GM19395 (cell line): Measurements from ENCODE around the gene SMOC2.

Source experiments
- ATAC-seq: cut with Tn5 transposase; IDR thresholded peaks from one replicate; pipeline ENCODE4 v1.9.1; 2021; ENCODE audit warnings: mild to moderate bottlenecking, moderate library complexity; ENCODE audit not compliant: unreplicated experiment

Gene SMOC2

GRCh38 chr6:168641446-168641845 is 200.5 kb downstream of the SMOC2 start:
- ATAC-seq: no peak

- no peak for ATAC-seq
Measured at GRCh38 chr6:168643401-168643800, 202.4 kb downstream of the SMOC2 start.

GRCh38 chr6:168645326-168645725 is 204.3 kb downstream of the SMOC2 start:
- ATAC-seq: no peak

GRCh38 chr6:168647271-168647670 is 206.3 kb downstream of the SMOC2 start:
- no peak for ATAC-seq

GRCh38 chr6:168648240-168649125 is 207.5 kb downstream of the SMOC2 start:
- no peak for ATAC-seq

- no peak for ATAC-seq
Measured at GRCh38 chr6:168649209-168649608, 208.2 kb downstream of the SMOC2 start.

- ATAC-seq: no peak
Measured at GRCh38 chr6:168650671-168651111, 209.7 kb downstream of the SMOC2 start.

GRCh38 chr6:168655462-168656152 is 214.6 kb downstream of the SMOC2 start:
- no peak for ATAC-seq

- no peak for ATAC-seq
Measured at GRCh38 chr6:168658059-168658458, 217.1 kb downstream of the SMOC2 start.

GRCh38 chr6:168660400-168660945 is 219.5 kb downstream of the SMOC2 start:
- ATAC-seq: no peak

- ATAC-seq: no peak
Measured at GRCh38 chr6:168662301-168662936, 221.4 kb downstream of the SMOC2 start.

- no peak for ATAC-seq
Measured at GRCh38 chr6:168663041-168663440, 222.1 kb downstream of the SMOC2 start.

GRCh38 chr6:168664956-168665355 is 224.0 kb downstream of the SMOC2 start:
- no peak for ATAC-seq

- ATAC-seq: no peak
Measured at GRCh38 chr6:168666170-168666569, 225.2 kb downstream of the SMOC2 start.

GRCh38 chr6:168666699-168667427 is 225.9 kb downstream of the SMOC2 start:
- ATAC-seq: no peak

- ATAC-seq: no peak
Measured at GRCh38 chr6:168667428-168667805, 226.4 kb downstream of the SMOC2 start.

- no peak for ATAC-seq
Measured at GRCh38 chr6:168670401-168670985, 229.5 kb downstream of the SMOC2 start.

- ATAC-seq: no peak
Measured at GRCh38 chr6:168671028-168671862, 230.3 kb downstream of the SMOC2 start.

GRCh38 chr6:168671863-168672546 is 231.0 kb downstream of the SMOC2 start:
- ATAC-seq: no peak
